GM18951 (cell line): ENCODE results near the gene PINLYP.

Source experiments
- POLR2A ChIP-seq: IDR thresholded peaks from 4 replicates; pipeline ENCODE4 v1.6.1; 2011; ENCODE audit warnings: mild to moderate bottlenecking; ENCODE audit not compliant: insufficient read length, insufficient read depth; ENCODE audit errors: extremely low read depth
- in situ Hi-C: fragments of 300-500 bp; cut with MboI; formaldehyde crosslinking; loops from one replicate; pipeline ENCODE4 v1.12.0; 2022; ENCODE audit warnings: low sequenced_read_pairs, mixed read lengths, inconsistent platforms; ENCODE audit not compliant: unreplicated experiment

Gene PINLYP

GRCh38 chr19:43555185-43555770 is 20.3 kb upstream of the PINLYP start:
- in situ Hi-C loops = no loop called here
- TF ChIP-seq POLR2A = no peak

GRCh38 chr19:43560687-43561086 is 14.9 kb upstream of the PINLYP start:
- in situ Hi-C loops = no loop called here
- no peak for TF ChIP-seq POLR2A

GRCh38 chr19:43561139-43561970 is 14.2 kb upstream of the PINLYP start:
- in situ Hi-C loops = no loop called here
- no peak for TF ChIP-seq POLR2A

- in situ Hi-C loops = no loop called here
Observed at GRCh38 chr19:43562226-43562697, 13.3 kb upstream of the PINLYP start.

GRCh38 chr19:43562698-43563241 is 12.8 kb upstream of the PINLYP start:
- no peak for TF ChIP-seq POLR2A
- in situ Hi-C loops = no loop called here

More at GRCh38 chr19:43562226-43562697, 13.3 kb upstream of the PINLYP start:
- TF ChIP-seq POLR2A = no peak

- in situ Hi-C loops = no loop called here
- TF ChIP-seq POLR2A = no peak
Observed at GRCh38 chr19:43563816-43564457, 11.7 kb upstream of the PINLYP start.

GRCh38 chr19:43564800-43565199 is 10.8 kb upstream of the PINLYP start:
- in situ Hi-C loops = no loop called here
- no peak for TF ChIP-seq POLR2A

- in situ Hi-C loops = no loop called here
Observed at GRCh38 chr19:43569657-43570056, 5.9 kb upstream of the PINLYP start.

GRCh38 chr19:43570174-43570791 is 5.3 kb upstream of the PINLYP start:
- no peak for TF ChIP-seq POLR2A
- in situ Hi-C loops = no loop called here

More at GRCh38 chr19:43569657-43570056, 5.9 kb upstream of the PINLYP start:
- TF ChIP-seq POLR2A = no peak

- in situ Hi-C loops = no loop called here
- no peak for TF ChIP-seq POLR2A
Observed at GRCh38 chr19:43572171-43572588, 3.4 kb upstream of the PINLYP start.

- in situ Hi-C loops = no loop called here
- TF ChIP-seq POLR2A = no peak
Observed at GRCh38 chr19:43574424-43575155, 1.0 kb upstream of the PINLYP start.
